Gastrocnemius medialis (tissue), 4 donors: ENCODE results near the gene JAG1. TPM values are rescaled to one million over a fixed set of nuclear protein-coding genes. Genes with fewer than 3 reads are reported as not detected.

Experiments
- ATAC-seq, 2 donors: fragments of 150-250 bp; one replicate each; pipeline ENCODE4 v1.9.1; 2016
- DNase-seq, 2 donors: peaks; one replicate each; pipeline ENCODE4 v3.0.0-alpha.2; 2019
- H3K27ac ChIP-seq, 4 donors: fragments of 200-600 bp; sonication (generic); 1 replicate in 1 of 4; 2 replicates in 3 of 4; pipeline ENCODE4 v1.5.1; 2016 to 2018; ENCODE audit warnings: mild to moderate bottlenecking in 2 of 4, moderate library complexity in 1 of 4
- H3K27me3 ChIP-seq, 3 donors: fragments of 200-600 bp; sonication (generic) in 2 of 3; 1 replicate in 1 of 3; 2 replicates in 2 of 3; pipeline versions ENCODE4 v1.5.1 to v1.6.0; 2016 to 2019; ENCODE audit warnings: mild to moderate bottlenecking in 1 of 3, moderate library complexity in 1 of 3
- H3K36me3 ChIP-seq, 2 donors: fragments of 200-600 bp; sonication (generic) in 1 of 2; one replicate each; pipeline ENCODE4 v1.5.1; 2017 to 2018
- H3K4me1 ChIP-seq, 2 donors: fragments of 200-600 bp; sonication (generic) in 1 of 2; one replicate each; pipeline ENCODE4 v1.5.1; 2016 to 2017; ENCODE audit warnings: mild to moderate bottlenecking in 2 of 2
- H3K4me3 ChIP-seq, 4 donors: fragments of 200-600 bp; sonication (generic) in 3 of 4; 1 replicate in 1 of 4; 2 replicates in 3 of 4; pipeline ENCODE4 v1.5.1; 2016 to 2019; ENCODE audit warnings: mild to moderate bottlenecking in 2 of 4
- H3K9me3 ChIP-seq, 3 donors: fragments of 200-600 bp; sonication (generic) in 2 of 3; 1 replicate in 1 of 3; 2 replicates in 2 of 3; pipeline ENCODE4 v1.5.1; 2016 to 2019
- POLR2A ChIP-seq, 2 donors: fragments of 450-650 bp; IDR thresholded peaks; one replicate each; pipeline ENCODE4 v1.6.1; 2017; ENCODE audit warnings: antibody characterized with exemption in 2 of 2, mild to moderate bottlenecking in 2 of 2, moderate library complexity in 2 of 2
- in situ Hi-C, 4 donors: fragments of 200-750 bp; cut with MboI; loops; one replicate each; pipeline versions ENCODE4 v1.15.0 to v1.8.0; 2017; ENCODE audit warnings: low sequenced_read_pairs in 4 of 4
- intact Hi-C: fragments of 100-400 bp; cut with DNase I; formaldehyde crosslinking; loops from one replicate; pipeline ENCODE4 v1.15.1; 2023; ENCODE audit warnings: low total_unique reads
- total RNA-seq, 4 donors: library from RNA; depleted of rRNA; stranded (reverse); fragments of >200 nt; gene quantifications; one replicate each; pipeline versions ENCODE4 v1.1.0 to v1.2.3, GENCODE V29; 2016
- TF ChIP-seq, protein P1 (sequence below), 5 experiments: fragments of 450-650 bp in 3 of 5; fragments of 200-600 bp in 2 of 5; sonication (generic) in 2 of 5; IDR thresholded peaks in 4 of 5; conservative IDR thresholded peaks in 1 of 5; 1 replicate in 4 of 5; 2 replicates in 1 of 5; pipeline ENCODE4 v1.5.1; 2016 to 2019; ENCODE audit warnings: antibody characterized with exemption in 5 of 5, mild to moderate bottlenecking in 3 of 5, moderate library complexity in 3 of 5

The JAG1 gene
- total RNA-seq, 4 donors from 2014 or later, result 10.3 to 19.6 (median 13.2) TPM

DNA sequence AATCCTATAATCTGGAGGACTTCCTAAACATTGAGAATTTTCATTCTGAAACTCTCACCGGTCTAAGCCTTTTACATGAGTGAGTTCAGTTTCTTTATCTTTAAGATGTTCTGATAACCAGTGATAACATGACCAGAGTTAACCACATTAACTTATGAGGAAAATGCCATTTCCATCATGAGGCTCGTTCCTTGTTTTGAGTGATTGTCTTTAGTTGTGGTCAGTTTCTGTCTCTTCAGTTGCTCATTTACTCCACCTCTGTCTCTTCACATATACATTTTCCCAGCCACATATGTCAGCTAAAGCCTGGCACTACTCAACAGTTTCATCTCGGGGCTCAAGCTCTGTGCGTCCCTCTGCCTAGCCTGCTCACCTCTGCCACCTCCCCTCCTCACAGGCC, 70.4 kb downstream of the JAG1 start:
- intact Hi-C loops (no loop called here), in situ Hi-C loops (no loop called here)
- no peaks in the 10 kb centered on the region for H3K36me3 ChIP-seq
- no peak overlapping the region for H3K4me3 ChIP-seq
- no peak for ATAC-seq
- DNase-seq, result no peak
- H3K27ac ChIP-seq, result peak overlapping the region; percentile 54 to 75 (median 66)
- no peaks in the 10 kb centered on the region for H3K9me3 ChIP-seq
- H3K4me1 ChIP-seq, result peaks cover 0 to 4% of the 10 kb centered on the region in 2 donors
- no peaks in the 10 kb centered on the region for H3K27me3 ChIP-seq
- TF ChIP-seq, protein P1, sequence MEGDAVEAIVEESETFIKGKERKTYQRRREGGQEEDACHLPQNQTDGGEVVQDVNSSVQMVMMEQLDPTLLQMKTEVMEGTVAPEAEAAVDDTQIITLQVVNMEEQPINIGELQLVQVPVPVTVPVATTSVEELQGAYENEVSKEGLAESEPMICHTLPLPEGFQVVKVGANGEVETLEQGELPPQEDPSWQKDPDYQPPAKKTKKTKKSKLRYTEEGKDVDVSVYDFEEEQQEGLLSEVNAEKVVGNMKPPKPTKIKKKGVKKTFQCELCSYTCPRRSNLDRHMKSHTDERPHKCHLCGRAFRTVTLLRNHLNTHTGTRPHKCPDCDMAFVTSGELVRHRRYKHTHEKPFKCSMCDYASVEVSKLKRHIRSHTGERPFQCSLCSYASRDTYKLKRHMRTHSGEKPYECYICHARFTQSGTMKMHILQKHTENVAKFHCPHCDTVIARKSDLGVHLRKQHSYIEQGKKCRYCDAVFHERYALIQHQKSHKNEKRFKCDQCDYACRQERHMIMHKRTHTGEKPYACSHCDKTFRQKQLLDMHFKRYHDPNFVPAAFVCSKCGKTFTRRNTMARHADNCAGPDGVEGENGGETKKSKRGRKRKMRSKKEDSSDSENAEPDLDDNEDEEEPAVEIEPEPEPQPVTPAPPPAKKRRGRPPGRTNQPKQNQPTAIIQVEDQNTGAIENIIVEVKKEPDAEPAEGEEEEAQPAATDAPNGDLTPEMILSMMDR (IDR thresholded peaks at IDR 0.05 in 4 of 5, conservative IDR thresholded peaks at IDR 0.05 in 1 of 5), result no peak
- TF ChIP-seq POLR2A (IDR thresholded peaks at IDR 0.05), result no peak

DNA sequence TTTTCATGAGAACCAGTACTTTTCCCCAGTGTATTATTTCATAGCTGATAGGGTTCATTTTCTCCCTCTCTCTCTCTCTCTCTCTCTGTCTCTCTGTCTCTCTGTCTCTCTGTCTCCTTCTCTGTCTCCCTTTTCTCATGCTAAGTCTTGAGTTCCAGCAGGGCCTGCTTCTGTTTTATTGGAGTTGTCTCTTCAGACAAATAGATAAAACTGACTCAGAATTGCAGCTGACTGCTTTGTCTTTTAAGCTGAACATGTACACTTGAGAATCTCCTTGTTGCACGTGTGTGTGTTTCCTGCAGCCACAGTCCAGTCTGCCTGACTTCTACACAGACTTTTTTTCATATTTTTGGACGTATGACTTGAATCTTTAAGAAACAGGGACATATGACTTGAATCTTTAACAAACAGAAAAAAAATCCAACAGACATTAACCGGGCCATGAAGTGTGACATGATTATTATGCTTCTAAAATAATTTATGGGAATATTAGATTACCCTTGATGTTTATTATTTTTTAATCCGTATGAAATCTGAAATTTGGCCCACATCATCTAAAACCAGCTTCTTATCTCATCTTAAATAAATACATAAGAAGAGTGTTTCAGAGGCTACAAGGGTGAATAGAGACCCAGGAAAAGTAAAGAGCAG, 71.5 kb downstream of the JAG1 start:
- H3K4me1 ChIP-seq, result peaks cover 0 to 4% of the 10 kb centered on the region in 2 donors
- no peaks in the 10 kb centered on the region for H3K27me3 ChIP-seq
- peak overlapping the region in 1 of 4 donors; percentile 67 for H3K27ac ChIP-seq
- DNase-seq, result no peak
- no peak for ATAC-seq
- in situ Hi-C loops (no loop called here), intact Hi-C loops (no loop called here)
- TF ChIP-seq, protein P1 (IDR thresholded peaks at IDR 0.05 in 4 of 5, conservative IDR thresholded peaks at IDR 0.05 in 1 of 5), result no peak
- TF ChIP-seq POLR2A (IDR thresholded peaks at IDR 0.05), result no peak
- no peaks in the 10 kb centered on the region for H3K36me3 ChIP-seq
- H3K4me3 ChIP-seq, result no peak overlapping the region
- no peaks in the 10 kb centered on the region for H3K9me3 ChIP-seq

DNA sequence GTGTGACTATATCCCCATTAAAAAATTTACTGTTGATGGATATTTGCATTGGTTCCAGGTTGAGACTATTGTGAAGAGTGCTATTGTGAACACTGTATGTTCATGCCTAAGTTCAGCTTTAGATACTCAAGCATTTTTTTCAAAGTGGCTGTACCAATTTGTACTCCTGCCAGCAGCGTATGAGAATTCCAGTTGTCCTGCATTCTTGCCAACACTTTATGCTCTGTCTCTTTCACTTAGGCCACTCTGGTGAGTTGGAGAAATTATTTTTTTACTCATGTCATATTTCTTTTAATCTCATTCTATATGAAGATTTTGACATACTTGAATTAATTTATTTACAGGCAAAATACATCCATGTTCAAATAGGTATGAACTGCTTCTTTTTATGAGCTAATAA, 76.2 kb downstream of the JAG1 start:
- intact Hi-C loops (no loop called here), in situ Hi-C loops (no loop called here)
- H3K36me3 ChIP-seq, result no peaks in the 10 kb centered on the region

DNA sequence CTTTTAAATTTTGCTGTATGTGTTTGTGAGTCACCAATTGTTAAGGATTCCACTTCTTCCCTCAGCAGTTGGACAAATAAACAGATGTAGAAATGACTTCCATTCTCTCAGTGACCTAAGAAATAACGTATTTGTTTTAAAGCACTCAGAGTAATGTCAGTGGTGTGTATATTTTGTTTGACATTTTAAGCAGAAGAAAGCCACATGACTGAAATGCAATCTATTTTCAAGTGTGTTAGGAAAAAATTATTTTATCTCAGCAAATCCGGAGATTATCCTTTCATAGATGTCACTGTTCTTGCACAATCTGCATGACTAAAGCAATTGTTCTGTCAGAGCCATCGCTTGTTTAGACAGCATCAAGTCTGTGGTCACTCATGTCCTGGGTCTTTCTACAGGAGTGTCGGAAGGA, 77.1 kb downstream of the JAG1 start:
- Histone ChIP-seq H3K36me3 (no peaks in the 10 kb centered on the region), H3K9me3 (no peaks in the 10 kb centered on the region), H3K27me3 (no peaks in the 10 kb centered on the region), H3K4me3 (no peak overlapping the region), H3K27ac (no peak overlapping the region), H3K4me1 (no peaks in the 10 kb centered on the region)
- DNase-seq (no peak), ATAC-seq (peak; percentile 60 to 73)
- TF ChIP-seq POLR2A (IDR thresholded peaks at IDR 0.05), result no peak
- TF ChIP-seq, protein P1 (IDR thresholded peaks at IDR 0.05 in 4 of 5, conservative IDR thresholded peaks at IDR 0.05 in 1 of 5), result no peak
- in situ Hi-C loops (no loop called here), intact Hi-C loops (no loop called here)

More for the DNA sequence above, 76.2 kb downstream of the JAG1 start:
- no peak overlapping the region for H3K27ac ChIP-seq
- no peak for TF ChIP-seq POLR2A (IDR thresholded peaks at IDR 0.05)
- TF ChIP-seq, protein P1 (IDR thresholded peaks at IDR 0.05 in 4 of 5, conservative IDR thresholded peaks at IDR 0.05 in 1 of 5), result no peak
- DNase-seq (no peak), ATAC-seq (no peak)
- H3K4me1 ChIP-seq, result peaks cover 0 to under 1% of the 10 kb centered on the region in 2 donors
- no peak overlapping the region for H3K4me3 ChIP-seq
- H3K9me3 ChIP-seq, result no peaks in the 10 kb centered on the region
- no peaks in the 10 kb centered on the region for H3K27me3 ChIP-seq

DNA sequence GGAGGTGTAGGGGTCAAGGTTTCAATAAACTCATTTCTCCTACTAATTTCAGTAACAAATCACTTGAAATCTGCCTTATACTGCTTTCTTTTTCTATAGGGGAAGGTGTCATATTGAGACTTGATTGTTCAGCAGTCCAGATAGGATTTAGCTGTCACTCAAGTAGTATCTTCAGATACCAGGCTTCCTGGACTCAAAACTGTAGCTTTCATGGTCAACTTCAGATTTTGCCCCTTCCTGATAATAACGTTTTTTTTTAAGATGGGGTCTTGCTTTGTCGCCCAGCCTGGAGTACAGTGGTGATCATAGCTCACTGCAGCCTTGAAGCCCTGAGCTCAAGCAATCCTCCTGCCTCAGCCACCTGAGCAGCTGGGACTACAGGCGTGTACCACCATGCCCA, 77.8 kb downstream of the JAG1 start:
- Histone ChIP-seq H3K27ac (no peak overlapping the region), H3K27me3 (no peaks in the 10 kb centered on the region), H3K36me3 (no peaks in the 10 kb centered on the region), H3K4me1 (no peaks in the 10 kb centered on the region), H3K4me3 (no peak overlapping the region), H3K9me3 (no peaks in the 10 kb centered on the region)
- intact Hi-C loops (no loop called here), in situ Hi-C loops (no loop called here)
- TF ChIP-seq, protein P1 (IDR thresholded peaks at IDR 0.05 in 4 of 5, conservative IDR thresholded peaks at IDR 0.05 in 1 of 5), result no peak
- TF ChIP-seq POLR2A (IDR thresholded peaks at IDR 0.05), result no peak
- ATAC-seq (no peak), DNase-seq (no peak)
